H1 (cell line): ENCODE results near the gene NEDD4L. TPM values are rescaled to one million over a fixed set of nuclear protein-coding genes. Genes with fewer than 3 reads are reported as not detected.

Source experiments
- CTCF ChIA-PET: fragments of 300-600 bp; sonication (Branson Sonifier 250); formaldehyde crosslinking; loops from one replicate; lab custom pipeline; 2021; ENCODE audit not compliant: partially characterized antibody; lab: Charles Lee
- POLR2A ChIA-PET: fragments of 300-600 bp; sonication (Branson Sonifier 250); formaldehyde crosslinking; loops from one replicate; lab custom pipeline; 2021; ENCODE audit warnings: inconsistent platforms; ENCODE audit not compliant: partially characterized antibody; lab: Charles Lee
- DNase-seq, 2 experiments: peaks; one replicate each; pipeline versions ENCODE4 v3.0.0 to v3.0.0-alpha.2; 2010 to 2022; ENCODE audit warnings: low spot score in 2 of 2, low read depth in 1 of 2, mixed read lengths in 1 of 2
- FAIRE-seq: peaks from 2 replicates; lab custom pipeline; 2011; peaks lifted over from hg19 to GRCh38; lab: Jason Lieb, UNC
- H2AFZ ChIP-seq: 2 replicates; pipeline ENCODE4 v1.8.1; 2012; ENCODE audit warnings: low read length, inconsistent platforms
- H2AK5ac ChIP-seq: 2 replicates; pipeline ENCODE4 v1.6.1; 2013; ENCODE audit warnings: low read depth, low read length
- H2BK120ac ChIP-seq: replicated peaks from 2 replicates; pipeline ENCODE3; 2013; ENCODE audit warnings: low read depth, low read length, inconsistent platforms
- H2BK12ac ChIP-seq: 2 replicates; pipeline ENCODE4 v1.6.1; 2013; ENCODE audit warnings: low read depth, low read length
- H2BK15ac ChIP-seq: 2 replicates; pipeline ENCODE4 v1.6.1; 2013; ENCODE audit warnings: low read length
- H2BK20ac ChIP-seq: 2 replicates; pipeline ENCODE4 v1.6.1; 2013; ENCODE audit warnings: low read length
- H2BK5ac ChIP-seq: 2 replicates; pipeline ENCODE4 v1.6.1; 2013; ENCODE audit warnings: low read depth, low read length
- H3K14ac ChIP-seq: 2 replicates; pipeline ENCODE4 v1.6.1; 2013; ENCODE audit warnings: inconsistent platforms; ENCODE audit not compliant: insufficient read length
- H3K18ac ChIP-seq: 2 replicates; pipeline ENCODE4 v1.6.1; 2013; ENCODE audit warnings: low read length; ENCODE audit errors: extremely low read depth
- H3K23ac ChIP-seq: 2 replicates; pipeline ENCODE4 v1.6.1; 2013; ENCODE audit warnings: inconsistent platforms; ENCODE audit not compliant: insufficient read length
- H3K23me2 ChIP-seq: 2 replicates; pipeline ENCODE4 v1.6.1; 2013; ENCODE audit warnings: low read depth, low read length
- H3K27ac ChIP-seq: 2 replicates; pipeline ENCODE4 v1.6.1; 2011; ENCODE audit warnings: low read depth, low read length, inconsistent platforms
- H3K27me3 ChIP-seq, 4 experiments: replicated peaks in 1 of 4; 1 replicate in 1 of 4; 2 replicates in 3 of 4; pipeline versions ENCODE4 v1.6.1 to v1.8.1; 2011 to 2013; ENCODE audit warnings: low read length in 3 of 4, mild to moderate bottlenecking in 3 of 4, inconsistent platforms in 2 of 4, mixed read lengths in 2 of 4, moderate library complexity in 1 of 4; ENCODE audit not compliant: control insufficient read depth in 3 of 4, insufficient read depth in 3 of 4; ENCODE audit errors: extremely low read depth in 1 of 4
- H3K36me3 ChIP-seq, 4 experiments: 2 replicates each; pipeline versions ENCODE4 v1.6.1 to v1.8.1; 2011 to 2013; ENCODE audit warnings: mild to moderate bottlenecking in 4 of 4, low read length in 3 of 4, moderate library complexity in 2 of 4, control low read depth in 1 of 4, inconsistent platforms in 1 of 4; ENCODE audit not compliant: insufficient read depth in 4 of 4, control insufficient read depth in 2 of 4
- H3K4ac ChIP-seq: replicated peaks from 2 replicates; pipeline ENCODE3; 2013; ENCODE audit warnings: low read length, low read depth, mixed read lengths, inconsistent platforms; ENCODE audit not compliant: insufficient read length
- H3K4me1 ChIP-seq, 4 experiments: replicated peaks in 1 of 4; 1 replicate in 1 of 4; 2 replicates in 3 of 4; pipeline versions ENCODE4 v1.6.1 to v1.8.1; 2011 to 2013; ENCODE audit warnings: low read length in 3 of 4, inconsistent platforms in 2 of 4, mixed read lengths in 1 of 4; ENCODE audit not compliant: insufficient read depth in 4 of 4, control insufficient read depth in 3 of 4
- H3K4me2 ChIP-seq, 2 experiments: 2 replicates each; pipeline versions ENCODE4 v1.6.1 to v1.8.1; 2011 to 2013; ENCODE audit warnings: low read depth in 2 of 2, low read length in 2 of 2, control low read depth in 1 of 2, inconsistent platforms in 1 of 2, mild to moderate bottlenecking in 1 of 2; ENCODE audit not compliant: insufficient read depth in 1 of 2
- H3K4me3 ChIP-seq, 4 experiments: fragments of 200-600, 300-600 bp in 1 of 4; sonication (generic), shearing (Covaris generic), sonication (Bioruptor Twin) in 1 of 4; 2 replicates each; pipeline versions ENCODE4 v1.5.1 to v1.8.1; 2011 to 2016; ENCODE audit warnings: low read length in 4 of 4, low read depth in 3 of 4, control low read depth in 2 of 4, inconsistent platforms in 2 of 4, mild to moderate bottlenecking in 2 of 4, mixed read lengths in 1 of 4, moderate library complexity in 1 of 4; ENCODE audit not compliant: insufficient read depth in 2 of 4; ENCODE audit errors: extremely low read depth in 1 of 4
- H3K56ac ChIP-seq: replicated peaks from 2 replicates; pipeline ENCODE3; 2013; ENCODE audit warnings: low read depth, mild to moderate bottlenecking, mixed read lengths, low read length, inconsistent platforms; ENCODE audit not compliant: insufficient read length
- H3K79me1 ChIP-seq: 2 replicates; pipeline ENCODE4 v1.6.1; 2013; ENCODE audit warnings: low read depth, low read length, control low read depth
- H3K79me2 ChIP-seq, 2 experiments: 2 replicates each; pipeline versions ENCODE4 v1.6.1 to v1.8.1; 2012 to 2013; ENCODE audit warnings: low read length in 2 of 2, mild to moderate bottlenecking in 2 of 2, inconsistent platforms in 1 of 2; ENCODE audit not compliant: insufficient read depth in 2 of 2, control insufficient read depth in 1 of 2
- H3K9ac ChIP-seq, 4 experiments: replicated peaks in 1 of 4; 1 replicate in 1 of 4; 2 replicates in 3 of 4; pipeline versions ENCODE4 v1.6.1 to v1.8.1; 2011 to 2013; ENCODE audit warnings: low read depth in 3 of 4, low read length in 3 of 4, control low read depth in 2 of 4, mild to moderate bottlenecking in 2 of 4, moderate library complexity in 2 of 4, inconsistent platforms in 1 of 4; ENCODE audit errors: extremely low read depth in 1 of 4
- H3K9me3 ChIP-seq, 2 experiments: 2 replicates each; pipeline versions ENCODE4 v1.6.1 to v1.8.1; 2012 to 2013; ENCODE audit warnings: mild to moderate bottlenecking in 2 of 2, moderate library complexity in 2 of 2, control low read depth in 1 of 2, inconsistent platforms in 1 of 2, low read depth in 1 of 2, low read length in 1 of 2, mixed read lengths in 1 of 2; ENCODE audit not compliant: insufficient read depth in 2 of 2
- H4K20me1 ChIP-seq, 2 experiments: replicated peaks in 1 of 2; 2 replicates each; pipeline versions ENCODE3 to v1.8.1; 2011 to 2013; ENCODE audit warnings: inconsistent platforms in 2 of 2, low read length in 2 of 2, mild to moderate bottlenecking in 1 of 2; ENCODE audit not compliant: insufficient read depth in 2 of 2, control insufficient read depth in 1 of 2
- H4K5ac ChIP-seq: 2 replicates; pipeline ENCODE4 v1.6.1; 2013; ENCODE audit warnings: low read length, low read depth, mixed read lengths, inconsistent platforms; ENCODE audit not compliant: insufficient read length
- H4K8ac ChIP-seq: 2 replicates; pipeline ENCODE4 v1.8.0; 2013; ENCODE audit warnings: mild to moderate bottlenecking, moderate library complexity, low read length, inconsistent platforms; ENCODE audit not compliant: insufficient read depth; ENCODE audit errors: extremely low read depth
- H4K91ac ChIP-seq: replicated peaks from 2 replicates; pipeline ENCODE3; 2013; ENCODE audit warnings: low read length, mixed read lengths, inconsistent platforms; ENCODE audit not compliant: insufficient read length
- BRCA1 ChIP-seq: IDR thresholded peaks from 2 replicates; pipeline ENCODE4 v1.6.1; 2012; ENCODE audit warnings: low read depth, low read length, improper control_type of control experiment
- CHD2 ChIP-seq: IDR thresholded peaks from 2 replicates; pipeline ENCODE4 v1.6.1; 2012; ENCODE audit warnings: low read length, improper control_type of control experiment
- JUN ChIP-seq: IDR thresholded peaks from 2 replicates; pipeline ENCODE4 v1.6.1; 2011; ENCODE audit warnings: low read depth, mild to moderate bottlenecking, improper control_type of control experiment, low read length
- KDM1A ChIP-seq: fragments of 200-600, 300-600 bp; sonication (generic); IDR thresholded peaks from 2 replicates; pipeline ENCODE4 v1.7.1; 2016; ENCODE audit warnings: mild to moderate bottlenecking, low read length, borderline replicate concordance
- NRF1 ChIP-seq: IDR thresholded peaks from 2 replicates; pipeline ENCODE4 v1.6.1; 2011; ENCODE audit warnings: mild to moderate bottlenecking, low read depth, low read length, improper control_type of control experiment
- POU5F1 ChIP-seq: IDR thresholded peaks from 2 replicates; pipeline ENCODE4 v1.6.1; 2011; ENCODE audit warnings: low read depth, mild to moderate bottlenecking, low read length, moderate library complexity
- TAF7 ChIP-seq: optimal IDR thresholded peaks from 2 replicates; pipeline ENCODE3; 2011; ENCODE audit warnings: low read depth, mild to moderate bottlenecking, inconsistent platforms, low read length, moderate library complexity, borderline replicate concordance
- YY1 ChIP-seq: IDR thresholded peaks from 2 replicates; pipeline ENCODE4 v1.6.1; 2011; ENCODE audit warnings: low read depth, mild to moderate bottlenecking, low read length
- WGBS, 2 experiments: shearing (Covaris generic) in 1 of 2; methylation state at CpG; one replicate each; pipeline versions ENCODE4 v1.1.6 to v1.1.7; 2013 to 2015; ENCODE audit warnings: low lambda C conversion rate in 2 of 2, mixed read lengths in 2 of 2, inconsistent platforms in 1 of 2, low coverage in 1 of 2, missing lambda C conversion rate in 1 of 2; ENCODE audit not compliant: insufficient replicate concordance in 2 of 2, insufficient coverage in 1 of 2, insufficient read length in 1 of 2; ENCODE audit errors: extremely low coverage in 1 of 2, missing lambda C conversion rate in 1 of 2; 5-methylcytosine and 5-hydroxymethylcytosine counted together
- polyA plus RNA-seq, 7 experiments: library from polyadenylated mRNA; depleted of rRNA in 3 of 7; stranded (reverse) in 5 of 7; unstranded in 2 of 7; fragments of >200 nt in 5 of 7; fragments of 200-250 nt in 2 of 7; gene quantifications; 1 replicate in 5 of 7; 2 replicates in 1 of 7; 4 replicates in 1 of 7; pipeline versions ENCODE4 v1.2.1 to v1.2.3, GENCODE V29; 2011 to 2013; ENCODE audit warnings: missing spikeins in 2 of 7, mixed read lengths in 2 of 7
- total RNA-seq: library from RNA; stranded (reverse); fragmentation: NEBNext Ultra II Directional; extraction: Animal tissue kit (Norgen Biotek cat#: 25700); gene quantifications from 2 replicates; pipeline ENCODE4 v1.2.1, GENCODE V29; 2021
- TF ChIP-seq, protein P1 (sequence below), 3 experiments: IDR thresholded peaks; 1 replicate in 2 of 3; 2 replicates in 1 of 3; pipeline versions ENCODE4 v1.5.1 to v1.6.1; 2011; ENCODE audit warnings: low read length in 3 of 3, mild to moderate bottlenecking in 3 of 3, inconsistent platforms in 2 of 3, low read depth in 1 of 3, moderate library complexity in 1 of 3; ENCODE audit not compliant: insufficient read depth in 1 of 3; ENCODE audit errors: control extremely low read depth in 1 of 3
- TF ChIP-seq, protein P2 (sequence below): IDR thresholded peaks from 2 replicates; pipeline ENCODE4 v1.6.1; 2011; ENCODE audit warnings: low read length, improper control_type of control experiment

The NEDD4L gene
- total and polyA plus RNA-seq, 2 of the 8 experiments (the other 6 are each of a cell fraction or from before 2014, with no cell fraction given): 37.3 to 69.8 TPM

DNA sequence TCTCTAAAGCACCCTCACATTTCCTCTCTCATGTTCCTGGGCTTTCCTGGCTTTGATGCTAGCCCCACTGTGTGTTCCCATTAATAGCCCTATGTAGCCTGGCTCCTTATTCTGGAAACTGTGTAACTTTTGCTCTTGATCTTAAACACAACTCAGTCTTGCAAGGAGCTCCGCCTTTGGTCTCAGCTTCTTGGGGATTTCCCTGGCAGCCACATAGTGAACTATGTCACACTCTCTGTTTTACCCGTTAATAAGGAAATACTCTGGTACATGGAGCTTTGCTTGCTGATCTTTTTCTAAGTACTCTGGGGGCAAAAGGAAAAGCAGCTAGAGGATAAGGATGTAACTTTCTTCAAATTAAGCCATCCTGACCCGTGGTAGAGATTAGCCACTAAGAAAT is 259.3 kb downstream of the NEDD4L start:
- no peak overlapping the region for H2BK120ac ChIP-seq
- CTCF ChIA-PET: interaction anchor here (1.0 to 1.1 kb wide), 2 partner anchors 18 to 108 kb away, joined by 3 read pairs; no protein-coding TSS in a partner anchor
- H3K4me2 ChIP-seq: no peak overlapping the region
- H3K79me1 ChIP-seq: no peaks in the 10 kb centered on the region; the same call in 1 of the 2 replicates
- no peak overlapping the region for H3K18ac ChIP-seq
- no peak overlapping the region for H2BK20ac ChIP-seq
- H3K4me1 ChIP-seq: no peaks in the 10 kb centered on the region
- no peak for FAIRE-seq
- no peak overlapping the region for H2BK15ac ChIP-seq
- POLR2A ChIA-PET: no interaction called here
- H3K4me3 ChIP-seq: no peak overlapping the region
- no peak overlapping the region for H2AFZ ChIP-seq
- H3K27ac ChIP-seq: no peak overlapping the region
- H3K23me2 ChIP-seq: no peaks in the 10 kb centered on the region
- H3K9ac ChIP-seq: no peak overlapping the region
- H3K4ac ChIP-seq: no peak overlapping the region
- WGBS, 2 experiments: 95% methylated on average over 3 of the region's 3 CpGs; no CpG with 5 or more reads in 1 of the 2 experiments
- no peak overlapping the region for H4K91ac ChIP-seq
- no peak overlapping the region for H3K14ac ChIP-seq
- no peak overlapping the region for H4K5ac ChIP-seq
- H3K9me3 ChIP-seq: peaks cover 0 to 2% of the 10 kb centered on the region in 2 experiments; a peak in 2 of 4 replicates
- H3K36me3 ChIP-seq: peaks cover 0 to 4% (median 0%) of the 10 kb centered on the region in 4 experiments; a peak in 1 of 8 replicates
- H3K23ac ChIP-seq: no peak overlapping the region
- no peak overlapping the region for H4K8ac ChIP-seq
- H4K20me1 ChIP-seq: peaks cover 0 to 2% of the 10 kb centered on the region in 2 experiments
- no peak overlapping the region for H3K56ac ChIP-seq
- DNase-seq: no peak
- H2AK5ac ChIP-seq: no peak overlapping the region
- H3K27me3 ChIP-seq: no peaks in the 10 kb centered on the region
- peaks cover 0 to 12% of the 10 kb centered on the region in 2 experiments; a peak in 1 of 4 replicates for H3K79me2 ChIP-seq
- no peak overlapping the region for H2BK12ac ChIP-seq
- H2BK5ac ChIP-seq: no peak overlapping the region
- TF ChIP-seq, protein P1, sequence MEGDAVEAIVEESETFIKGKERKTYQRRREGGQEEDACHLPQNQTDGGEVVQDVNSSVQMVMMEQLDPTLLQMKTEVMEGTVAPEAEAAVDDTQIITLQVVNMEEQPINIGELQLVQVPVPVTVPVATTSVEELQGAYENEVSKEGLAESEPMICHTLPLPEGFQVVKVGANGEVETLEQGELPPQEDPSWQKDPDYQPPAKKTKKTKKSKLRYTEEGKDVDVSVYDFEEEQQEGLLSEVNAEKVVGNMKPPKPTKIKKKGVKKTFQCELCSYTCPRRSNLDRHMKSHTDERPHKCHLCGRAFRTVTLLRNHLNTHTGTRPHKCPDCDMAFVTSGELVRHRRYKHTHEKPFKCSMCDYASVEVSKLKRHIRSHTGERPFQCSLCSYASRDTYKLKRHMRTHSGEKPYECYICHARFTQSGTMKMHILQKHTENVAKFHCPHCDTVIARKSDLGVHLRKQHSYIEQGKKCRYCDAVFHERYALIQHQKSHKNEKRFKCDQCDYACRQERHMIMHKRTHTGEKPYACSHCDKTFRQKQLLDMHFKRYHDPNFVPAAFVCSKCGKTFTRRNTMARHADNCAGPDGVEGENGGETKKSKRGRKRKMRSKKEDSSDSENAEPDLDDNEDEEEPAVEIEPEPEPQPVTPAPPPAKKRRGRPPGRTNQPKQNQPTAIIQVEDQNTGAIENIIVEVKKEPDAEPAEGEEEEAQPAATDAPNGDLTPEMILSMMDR (IDR thresholded peaks at IDR 0.05; ENCODE audit: control extremely low read depth in 1 of 3, insufficient read depth in 1 of 3, low read depth in 1 of 3, low read length in 3 of 3): no peak
- TF ChIP-seq BRCA1 (no peak), NRF1 (no peak), JUN (no peak), TAF7 (no peak), KDM1A (no peak), POU5F1 (no peak), CHD2 (no peak), YY1 (no peak)
- TF ChIP-seq, protein P2, sequence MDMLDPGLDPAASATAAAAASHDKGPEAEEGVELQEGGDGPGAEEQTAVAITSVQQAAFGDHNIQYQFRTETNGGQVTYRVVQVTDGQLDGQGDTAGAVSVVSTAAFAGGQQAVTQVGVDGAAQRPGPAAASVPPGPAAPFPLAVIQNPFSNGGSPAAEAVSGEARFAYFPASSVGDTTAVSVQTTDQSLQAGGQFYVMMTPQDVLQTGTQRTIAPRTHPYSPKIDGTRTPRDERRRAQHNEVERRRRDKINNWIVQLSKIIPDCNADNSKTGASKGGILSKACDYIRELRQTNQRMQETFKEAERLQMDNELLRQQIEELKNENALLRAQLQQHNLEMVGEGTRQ: no peak
